GM08714 (cell line): ENCODE data around the gene TUBB4A.
"Not testable (repeated sequence)": the region's sequence is repeated elsewhere in the genome, so short reads cannot be mapped to it uniquely, and the experiment has no call there.

Experiments
- H3K4me3 ChIP-seq: fragments of 200-500 bp; sonication (Bioruptor generic); 2 replicates; pipeline ENCODE4 v1.5.1; 2014; ENCODE audit warnings: mild to moderate bottlenecking, low read length, inconsistent platforms
- ZNF274 ChIP-seq: IDR thresholded peaks from 2 replicates; pipeline ENCODE4 v1.6.1; 2012; ENCODE audit warnings: mild to moderate bottlenecking, low read depth, low read length

Gene TUBB4A

DNA sequence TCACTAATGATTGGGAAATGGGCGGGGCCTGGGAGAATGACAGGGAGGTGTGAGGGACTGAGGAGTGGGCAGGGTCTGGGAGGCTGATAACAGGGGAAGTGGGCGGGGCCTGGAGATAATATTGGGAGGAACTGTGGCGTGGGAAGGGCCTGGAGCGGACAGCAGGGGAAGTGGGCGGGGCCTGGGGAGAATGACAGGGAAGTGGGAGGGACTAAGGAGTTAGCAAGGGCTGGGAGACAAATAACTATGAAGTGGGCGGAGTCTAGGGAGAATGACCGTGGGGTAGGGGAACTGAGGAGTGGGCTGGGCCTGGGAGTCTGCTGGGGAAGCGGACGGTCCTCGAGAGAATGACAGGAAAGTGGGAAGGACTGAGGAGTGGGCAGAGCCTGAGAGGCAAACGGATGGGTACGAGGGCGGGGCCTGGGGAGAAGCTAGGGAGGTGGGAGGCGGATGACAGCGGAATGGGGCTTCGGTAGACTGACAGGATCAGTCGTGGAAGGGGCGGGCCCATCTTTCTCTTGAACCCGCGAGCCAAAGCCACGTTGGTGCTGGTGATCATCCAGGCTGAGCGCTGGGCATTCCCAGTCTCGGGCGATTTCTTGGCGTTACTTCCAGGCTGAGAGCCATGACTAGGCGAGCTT lies 14.0 kb upstream of the TUBB4A start:
- no peak for TF ChIP-seq ZNF274
- H3K4me3 ChIP-seq: peak overlapping the region; percentile 67

DNA sequence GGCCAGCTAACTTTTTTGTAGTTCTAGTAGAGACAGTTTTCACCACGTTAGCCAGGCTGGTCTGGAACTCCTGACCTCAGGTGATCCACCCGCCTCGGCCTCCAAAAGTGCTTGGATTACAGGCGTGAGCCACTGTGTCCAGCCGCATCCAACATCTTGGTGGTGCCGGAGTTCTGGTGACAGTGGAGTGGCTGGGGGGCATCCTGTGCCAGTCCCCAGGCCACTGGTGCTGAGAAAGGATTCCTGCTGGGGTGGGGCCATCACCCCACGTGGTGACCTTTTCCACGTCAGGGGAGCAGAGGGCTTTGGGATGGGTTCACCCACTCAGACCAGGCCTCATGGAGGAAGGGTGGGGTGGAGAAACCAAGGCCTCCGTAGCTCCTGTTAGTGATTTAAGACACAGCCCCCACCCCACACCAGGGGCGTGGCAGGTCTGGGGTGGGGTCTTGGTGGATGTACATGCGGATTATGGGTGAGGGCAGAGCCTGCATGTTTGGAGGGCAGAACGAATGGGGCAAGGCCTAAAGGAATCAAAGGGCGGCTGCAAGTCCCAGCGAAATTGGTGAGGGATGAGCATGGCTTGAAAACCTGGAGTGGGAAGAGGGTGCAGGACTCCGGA lies 12.9 kb upstream of the TUBB4A start:
- TF ChIP-seq ZNF274: no peak
- H3K4me3 ChIP-seq: no peak overlapping the region

DNA sequence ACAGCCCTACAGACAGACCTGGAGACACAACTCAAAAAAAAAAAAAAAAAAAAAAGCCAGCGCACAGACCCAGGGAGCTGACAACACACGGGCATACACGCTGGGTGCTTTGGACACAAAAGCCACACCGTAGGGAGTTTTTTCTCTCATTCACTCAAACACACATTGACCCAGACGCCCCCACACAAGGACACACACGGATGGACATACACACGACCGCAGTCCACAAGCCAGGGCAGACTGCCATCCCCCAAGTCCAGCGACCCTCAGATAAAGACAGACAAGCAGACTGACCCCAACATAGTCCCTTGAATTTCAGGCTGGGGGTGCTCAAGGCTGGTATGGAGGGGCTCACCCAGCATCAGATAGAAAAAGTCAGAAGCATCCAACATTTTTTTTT lies 12.0 kb upstream of the TUBB4A start:
- H3K4me3 ChIP-seq: no peak overlapping the region
- TF ChIP-seq ZNF274: no peak

DNA sequence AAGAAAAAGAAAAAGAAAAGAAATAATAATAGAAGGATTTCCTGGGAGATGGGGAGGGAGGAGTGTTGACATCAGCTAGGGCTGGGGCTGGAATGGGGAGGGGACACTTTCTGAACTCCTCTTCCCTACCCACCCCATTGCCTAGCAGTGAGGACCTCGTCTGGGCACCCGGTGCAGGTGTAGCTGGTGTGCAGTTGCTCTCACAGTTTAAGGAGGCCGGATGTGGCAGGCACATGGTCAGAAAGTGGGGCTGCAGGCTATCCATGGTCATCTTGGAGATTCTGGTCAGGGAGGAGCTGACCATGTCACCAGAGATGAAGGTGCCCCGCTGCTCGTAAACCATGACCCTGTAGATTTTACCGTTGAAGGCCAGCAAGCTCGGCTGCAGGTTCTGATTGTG lies 8.5 kb upstream of the TUBB4A start:
- no peak for TF ChIP-seq ZNF274
- no peak overlapping the region for H3K4me3 ChIP-seq

DNA sequence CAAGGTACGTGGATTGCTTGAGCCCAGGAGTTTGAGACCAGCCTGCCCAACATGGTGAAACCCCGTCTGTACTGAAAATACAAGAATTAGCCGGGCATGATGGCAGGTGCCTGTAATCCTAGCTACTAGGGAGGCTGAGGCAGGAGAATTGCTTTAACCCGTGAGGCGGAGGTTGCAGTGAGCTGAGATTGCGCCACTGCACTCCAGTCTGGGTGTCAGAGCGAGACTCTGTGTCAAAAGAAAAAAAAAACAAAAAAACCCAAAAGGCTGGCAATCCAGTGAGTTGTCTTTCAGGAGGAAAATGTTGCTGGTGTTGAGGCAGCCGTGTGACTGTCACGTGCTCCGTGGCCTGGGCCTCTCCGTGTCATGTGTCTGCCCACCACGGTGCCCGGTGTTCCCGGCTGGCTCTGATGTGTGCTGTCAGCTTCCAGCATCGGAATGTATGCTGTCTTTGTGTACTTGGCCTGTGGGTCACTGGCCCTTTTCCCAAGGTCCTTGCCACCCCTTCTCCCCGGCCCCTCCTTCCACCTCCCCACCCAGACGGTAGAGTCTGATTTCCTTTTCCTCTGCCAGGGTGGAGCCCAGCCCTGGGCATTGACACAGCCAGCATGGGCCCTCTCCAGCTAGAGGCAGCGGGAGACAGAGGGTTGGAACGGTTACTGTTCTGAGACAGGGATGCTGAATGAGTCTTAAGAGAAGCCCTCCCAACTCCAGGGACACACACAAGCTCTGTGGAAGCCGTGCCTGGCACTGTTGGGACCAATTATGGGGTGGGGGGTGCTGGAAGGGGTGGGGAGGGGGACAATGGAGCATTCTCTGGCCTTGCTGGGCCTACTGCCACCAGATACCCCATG lies 7.2 kb upstream of the TUBB4A start:
- no peak for TF ChIP-seq ZNF274
- H3K4me3 ChIP-seq: no peak overlapping the region

DNA sequence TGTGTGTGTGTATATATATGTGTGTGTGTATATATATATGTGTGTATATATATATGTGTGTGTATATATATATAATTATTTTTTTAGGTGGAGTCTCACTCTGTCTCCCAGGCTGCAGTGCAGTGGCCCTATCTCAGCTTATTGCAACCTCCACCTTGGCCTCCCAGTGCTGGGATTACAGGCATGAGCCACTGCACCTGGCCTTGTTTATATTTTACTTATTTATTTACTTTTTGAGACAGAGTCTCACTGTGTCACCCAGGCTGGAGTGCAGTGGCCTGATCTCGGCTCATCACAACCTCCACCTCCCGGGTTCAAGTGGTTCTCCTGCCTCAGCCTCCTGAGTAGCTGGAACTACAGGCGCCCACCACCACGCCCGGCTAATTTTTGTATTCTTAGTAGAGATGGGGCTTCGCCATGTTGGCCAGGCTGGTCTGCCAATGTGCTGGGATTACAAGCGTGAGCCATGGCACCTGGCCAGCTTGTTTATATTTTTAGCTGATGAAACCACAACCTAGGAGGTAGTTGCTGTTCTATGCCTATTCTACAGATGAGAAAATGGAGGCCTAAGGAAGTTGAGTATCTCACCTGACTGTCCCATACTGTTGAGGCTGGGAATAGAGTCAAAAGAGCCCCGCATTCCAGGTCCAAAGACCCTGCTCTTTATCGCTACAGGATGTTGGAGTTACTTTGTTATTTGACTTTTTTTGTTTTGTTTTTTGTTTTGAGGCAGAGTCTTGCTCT lies 6.1 kb upstream of the TUBB4A start:
- not testable (repeated sequence) for H3K4me3 ChIP-seq

DNA sequence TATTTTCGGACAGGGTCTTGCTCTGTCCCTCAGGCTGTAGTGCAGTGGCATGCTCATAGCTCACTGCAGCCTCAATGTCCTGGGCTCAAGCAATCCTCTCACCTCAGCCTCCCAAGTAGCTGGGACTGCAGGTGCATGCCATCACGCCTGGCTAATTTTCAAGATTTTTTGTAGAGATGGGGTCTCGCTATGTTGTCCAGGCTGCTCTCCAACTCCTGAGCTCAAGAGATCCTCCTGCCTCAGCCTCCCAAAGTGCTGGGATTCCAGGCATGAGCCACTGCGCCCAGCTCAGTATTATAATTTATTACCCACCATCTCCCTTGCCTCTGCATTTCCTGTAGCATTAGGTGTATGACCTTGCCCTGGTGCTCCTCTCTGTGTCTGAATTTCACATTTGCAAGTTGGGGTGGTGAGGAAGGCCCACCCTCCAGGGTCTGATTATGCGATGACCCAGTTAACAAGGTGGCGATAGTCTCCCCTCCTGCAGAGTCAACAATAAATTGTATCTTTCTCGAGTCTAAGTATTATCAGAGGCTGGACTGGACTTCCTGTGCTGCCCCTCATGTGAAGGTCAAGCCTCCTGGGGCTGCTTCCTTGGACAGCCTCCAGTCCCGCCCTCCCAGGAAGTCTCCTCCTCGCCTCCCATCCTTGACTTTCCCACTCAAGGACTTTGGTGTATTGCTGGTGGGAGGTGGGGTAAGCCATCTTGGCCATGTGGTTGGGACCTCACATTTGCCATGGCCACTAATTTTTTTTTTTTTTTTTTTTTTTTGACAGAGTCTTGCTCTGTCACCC lies 1.5 kb upstream of the TUBB4A start:
- TF ChIP-seq ZNF274: no peak
- H3K4me3 ChIP-seq: no peak overlapping the region

DNA sequence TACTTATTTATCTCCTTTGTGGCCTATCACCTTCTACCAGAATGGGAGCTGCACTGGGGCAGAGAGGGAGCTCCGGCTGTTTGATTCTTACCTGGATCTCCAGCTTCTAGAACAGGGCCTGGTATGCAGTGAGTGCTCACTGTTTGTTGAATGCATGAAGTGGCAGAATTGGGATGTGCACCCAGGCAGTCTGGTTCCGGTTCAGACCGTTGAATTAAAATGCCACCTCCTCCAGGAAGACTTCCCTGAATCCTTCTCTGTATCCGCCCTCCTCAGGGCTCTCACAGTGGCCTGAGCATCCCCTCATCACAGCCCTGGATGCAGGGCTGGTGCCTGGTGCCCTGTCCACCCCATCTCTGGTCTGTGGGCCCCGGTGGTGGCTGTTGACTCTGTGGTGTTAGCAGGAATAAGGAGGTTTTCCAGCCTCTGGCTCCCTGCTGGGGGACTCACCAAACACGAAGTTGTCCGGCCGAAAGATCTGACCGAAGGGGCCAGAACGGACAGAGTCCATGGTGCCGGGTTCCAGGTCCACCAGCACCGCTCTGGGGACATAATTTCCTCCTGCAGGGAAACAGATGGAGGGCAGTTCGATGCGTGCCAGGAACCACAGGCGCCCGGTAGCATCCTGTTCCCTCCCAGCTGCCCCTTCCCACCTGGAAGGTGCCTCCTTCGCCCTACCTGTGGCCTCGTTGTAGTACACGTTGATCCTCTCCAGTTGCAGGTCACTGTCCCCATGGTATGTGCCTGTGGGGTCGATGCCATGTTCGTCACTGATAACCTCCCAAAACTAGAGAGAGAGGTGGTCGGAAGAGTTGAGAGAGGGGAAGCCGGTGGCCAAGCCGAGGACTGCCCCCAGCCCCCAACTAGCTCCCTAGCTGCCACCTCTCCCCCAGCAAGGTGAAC lies 1.0 kb downstream of the TUBB4A start:
- TF ChIP-seq ZNF274: no peak
- H3K4me3 ChIP-seq: no peak overlapping the region

DNA sequence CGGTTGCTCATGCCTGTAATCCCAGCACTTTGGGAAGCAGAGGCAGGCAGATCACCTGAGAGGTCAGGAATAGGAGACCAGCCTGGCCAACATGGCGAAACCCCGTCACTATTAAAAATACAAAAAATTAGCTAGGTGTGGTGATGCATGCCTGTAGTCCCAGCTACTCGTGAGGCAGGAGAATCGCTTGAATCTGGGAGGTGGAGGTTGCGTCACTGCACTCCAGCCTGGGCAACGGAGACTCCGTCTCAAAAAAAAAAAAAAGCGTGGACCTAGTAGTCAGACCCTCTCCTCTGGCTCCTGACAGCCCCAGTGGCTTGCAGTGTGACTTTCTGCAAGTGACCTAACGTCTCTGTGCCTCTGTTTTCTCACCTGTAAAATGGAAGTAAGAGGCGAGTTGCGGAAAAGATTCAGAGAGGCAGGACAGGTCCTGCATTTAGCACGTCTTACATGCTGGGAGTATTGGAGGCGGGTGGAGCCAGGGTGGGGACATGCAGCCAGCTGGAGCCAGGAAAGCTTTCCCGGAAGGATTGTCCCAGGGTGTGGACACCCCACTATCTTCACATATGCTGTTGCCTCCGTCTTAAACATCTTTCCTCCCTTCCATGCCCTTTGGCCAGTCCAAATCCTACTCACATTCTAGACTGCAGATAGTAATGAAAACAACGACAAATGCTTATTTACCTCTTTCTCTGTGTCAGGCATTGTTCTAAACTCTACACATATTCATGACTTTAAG lies 2.9 kb downstream of the TUBB4A start:
- TF ChIP-seq ZNF274: no peak
- H3K4me3 ChIP-seq: no peak overlapping the region

DNA sequence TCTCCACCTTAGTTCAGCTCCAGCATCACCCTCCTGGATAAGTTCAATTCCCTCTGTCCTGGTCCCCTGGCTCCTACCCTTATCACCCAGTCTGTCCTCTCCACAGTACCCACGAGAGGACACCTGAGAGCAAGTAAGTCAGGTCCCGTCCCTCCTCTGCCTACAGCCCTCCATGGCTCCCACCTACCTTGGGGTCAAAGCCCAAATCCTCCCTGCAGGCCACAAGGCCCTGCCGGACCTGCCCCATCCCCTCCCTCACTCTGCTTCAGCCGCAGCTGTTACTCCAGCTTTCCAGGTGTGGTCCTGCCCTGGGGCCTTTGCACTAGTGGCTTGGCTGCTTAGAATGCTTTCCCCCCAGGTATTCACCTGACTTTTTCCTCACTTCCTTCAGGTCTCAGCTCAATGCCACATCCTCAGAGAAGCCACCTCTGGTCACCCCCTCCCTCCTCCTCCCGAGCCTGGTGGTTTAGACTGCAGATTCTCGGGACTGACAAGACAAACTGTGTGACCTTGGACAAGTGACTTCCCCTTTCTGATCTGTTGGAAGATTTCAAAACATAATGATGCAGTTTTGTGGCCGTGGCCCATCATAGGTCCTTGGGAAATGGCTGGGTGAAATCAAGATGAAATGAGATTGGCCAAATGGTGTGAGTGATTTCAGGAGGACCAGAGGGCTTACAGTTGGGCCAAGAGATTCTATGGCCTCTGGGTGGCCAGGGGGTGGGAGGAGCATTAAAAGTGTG lies 3.6 kb downstream of the TUBB4A start:
- TF ChIP-seq ZNF274: no peak
- no peak overlapping the region for H3K4me3 ChIP-seq

DNA sequence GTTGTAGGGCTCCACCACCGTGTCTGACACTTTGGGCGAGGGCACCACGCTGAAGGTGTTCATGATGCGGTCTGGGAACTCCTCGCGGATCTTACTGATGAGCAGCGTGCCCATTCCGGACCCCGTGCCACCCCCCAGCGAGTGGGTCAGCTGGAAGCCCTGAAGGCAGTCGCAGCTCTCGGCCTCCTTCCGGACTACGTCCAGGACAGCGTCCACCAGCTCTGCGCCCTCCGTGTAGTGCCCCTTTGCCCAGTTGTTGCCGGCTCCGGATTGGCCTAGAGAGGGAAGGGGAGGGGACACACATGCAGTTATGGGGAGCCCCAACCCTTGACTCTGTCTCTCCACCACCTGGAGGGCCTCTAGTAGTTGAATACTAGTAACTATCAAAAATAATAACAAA lies 6.2 kb downstream of the TUBB4A start:
- no peak for TF ChIP-seq ZNF274

DNA sequence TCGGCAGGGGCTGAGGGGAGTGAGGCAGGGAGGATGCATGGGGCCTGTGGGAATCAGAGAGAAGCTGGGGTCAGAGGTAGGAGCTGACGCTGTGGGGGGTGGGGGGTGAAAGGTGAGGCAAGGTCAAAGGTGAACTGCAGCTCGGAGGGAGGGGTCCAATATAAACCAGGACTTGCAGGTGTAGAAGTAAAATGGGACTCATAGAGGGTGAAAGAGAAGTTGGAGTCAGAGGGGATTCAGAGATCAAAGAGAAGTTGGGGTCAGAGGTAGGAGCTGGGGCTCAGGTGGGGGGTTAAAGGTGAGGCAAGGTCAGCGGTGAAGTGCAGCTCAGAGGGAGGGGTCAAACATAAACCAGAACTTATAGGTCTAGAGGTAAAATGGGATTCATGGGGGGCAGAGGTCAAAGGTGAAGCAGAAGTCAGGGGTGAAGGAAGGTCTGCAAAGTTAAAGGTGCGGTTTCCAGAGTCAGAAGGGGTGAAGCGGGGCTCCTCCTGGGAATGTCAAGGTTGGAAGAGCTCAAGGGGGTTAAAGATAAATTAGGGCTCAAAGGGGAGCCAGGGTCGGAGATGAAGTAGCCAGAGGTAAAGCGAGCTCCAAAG lies 7.6 kb downstream of the TUBB4A start:
- no peak for TF ChIP-seq ZNF274
- H3K4me3 ChIP-seq: no peak overlapping the region

More for the DNA sequence above, 6.2 kb downstream of the TUBB4A start:
- H3K4me3 ChIP-seq: no peak overlapping the region
